Activated CD8-positive, alpha-beta T cell treated with anti-CD3 and anti-CD28 coated beads for 36 hours (primary cell): Measurements from ENCODE around the gene ZBTB6. TPM values are rescaled to one million over a fixed set of nuclear protein-coding genes. Genes with fewer than 3 reads are reported as not detected.
A peak's percentile ranks its signal among the peaks of the same experiment; 100 is the strongest.
"Not testable (repeated sequence)": the region's sequence is repeated elsewhere in the genome, so short reads cannot be mapped to it uniquely, and the experiment has no call there.

ENCODE experiments used
- ATAC-seq: fragments of 200-7000 bp; cut with Tn5 transposase; one replicate; pipeline ENCODE4 v1.10.0; 2021; ENCODE audit warnings: mild to moderate bottlenecking, moderate library complexity
- CTCF ChIA-PET: fragments of 350-600 bp; sonication (Branson Sonifier 250); formaldehyde crosslinking; loops from one replicate; lab custom pipeline; 2021; ENCODE audit warnings: antibody characterized with exemption; lab: Charles Lee
- POLR2A ChIA-PET: fragments of 350-600 bp; sonication (Branson Sonifier 250); formaldehyde crosslinking; loops from one replicate; lab custom pipeline; 2021; ENCODE audit warnings: antibody characterized with exemption; lab: Charles Lee
- DNase-seq: peaks from one replicate; pipeline ENCODE4 v3.0.0-alpha.2; 2020
- H3K27ac Mint-ChIP-seq: one replicate; pipeline ENCODE4 v1.8.0; 2021; ENCODE audit warnings: mild to moderate bottlenecking, mixed read lengths
- H3K27me3 Mint-ChIP-seq: one replicate; pipeline ENCODE4 v1.8.0; 2021; ENCODE audit warnings: mixed read lengths
- H3K36me3 Mint-ChIP-seq: one replicate; pipeline ENCODE4 v1.8.0; 2021; ENCODE audit warnings: low read depth, mixed read lengths
- H3K4me1 Mint-ChIP-seq: one replicate; pipeline ENCODE4 v1.8.0; 2021; ENCODE audit warnings: low read depth, mixed read lengths
- H3K4me3 Mint-ChIP-seq: one replicate; pipeline ENCODE4 v1.8.0; 2021; ENCODE audit warnings: mild to moderate bottlenecking, moderate library complexity, mixed read lengths
- H3K9me3 Mint-ChIP-seq: one replicate; pipeline ENCODE4 v1.8.0; 2021; ENCODE audit warnings: mixed read lengths
- CTCF ChIP-seq: fragments of 200-600 bp; IDR thresholded peaks from one replicate; pipeline ENCODE4 v1.8.0; 2022; ENCODE audit warnings: antibody characterized with exemption, mild to moderate bottlenecking
- intact Hi-C: fragments of 100-400 bp; cut with micrococcal nuclease; formaldehyde crosslinking; loops from one replicate; pipeline ENCODE4 v1.10.0; 2022
- total RNA-seq, 2 experiments: library from RNA; stranded (reverse); gene quantifications; one replicate each; pipeline ENCODE4 v1.2.3, GENCODE V29; 2021

Gene ZBTB6
- total RNA-seq, 2 experiments from 2014 or later = 9.7 to 9.8 TPM

DNA sequence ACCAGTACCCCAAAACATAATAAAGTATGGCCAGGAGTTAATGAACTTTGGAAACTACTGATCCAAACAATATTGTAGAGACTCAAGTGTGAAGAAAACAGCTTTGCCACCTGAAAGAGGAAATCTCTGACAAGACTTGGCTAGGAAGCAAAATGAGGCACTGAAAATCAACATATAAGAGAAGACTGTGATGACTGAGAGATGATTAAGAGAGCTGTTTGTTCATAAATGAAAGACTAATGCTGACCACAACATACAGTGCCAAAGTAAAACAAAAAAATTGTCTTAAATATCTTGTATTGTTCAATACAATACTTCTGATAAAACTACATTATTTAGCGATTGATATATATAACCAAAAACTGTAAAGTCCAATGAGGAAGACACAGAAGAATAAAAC, 15.2 kb downstream of the ZBTB6 start:
- peaks cover 22% of the 10 kb centered on the region for H3K36me3 Mint-ChIP-seq

DNA sequence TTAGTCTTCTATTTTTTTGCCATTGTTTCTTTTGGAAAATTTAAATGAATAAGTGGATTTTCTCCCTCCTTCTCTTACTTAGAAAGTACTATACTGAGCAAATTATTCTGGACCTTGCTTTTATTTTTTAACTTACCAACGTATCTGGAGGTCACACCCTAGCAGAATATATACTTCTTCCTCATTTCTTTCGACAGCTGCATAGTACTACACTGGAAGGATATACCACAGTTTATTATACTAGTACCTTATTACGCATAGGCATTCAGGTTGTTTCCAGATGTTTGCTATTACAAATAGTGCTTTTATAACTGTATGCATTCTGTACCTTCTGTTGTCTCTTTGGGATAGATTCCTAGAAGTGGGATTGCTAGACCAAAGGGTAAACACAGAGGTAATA, 24.6 kb downstream of the ZBTB6 start:
- H3K4me3 Mint-ChIP-seq = no peak overlapping the region

More for the DNA sequence above, 15.2 kb downstream of the ZBTB6 start:
- peak overlapping the region; percentile 50 for H3K27ac Mint-ChIP-seq
- H3K4me3 Mint-ChIP-seq = no peak overlapping the region
- ChIA-PET CTCF (interaction anchor here (0.9 to 1.6 kb wide), 3 partner anchors 8 to 93 kb away, joined by 3 to 4 read pairs (median 3); no protein-coding TSS in a partner anchor), POLR2A (no interaction called here)
- no peak for DNase-seq
- H3K9me3 Mint-ChIP-seq = no peaks in the 10 kb centered on the region
- H3K27me3 Mint-ChIP-seq = no peaks in the 10 kb centered on the region
- intact Hi-C loops = no loop called here
- no peak for TF ChIP-seq CTCF
- no peak for ATAC-seq
- peaks cover 31% of the 10 kb centered on the region for H3K4me1 Mint-ChIP-seq

GRCh38 chr9:122883125-122883524, 30.0 kb downstream of the ZBTB6 start:
- CTCF ChIA-PET = interaction anchor here (0.9 to 1.9 kb wide), 3 partner anchors 9 to 21 kb away, joined by 3 to 5 read pairs (median 4); no protein-coding TSS in a partner anchor
- intact Hi-C loops = no loop called here

More for the DNA sequence above, 24.6 kb downstream of the ZBTB6 start:
- Mint-ChIP-seq H3K36me3 (peaks cover 17% of the 10 kb centered on the region), H3K9me3 (no peaks in the 10 kb centered on the region), H3K27ac (no peak overlapping the region), H3K4me1 (no peaks in the 10 kb centered on the region), H3K27me3 (no peaks in the 10 kb centered on the region)
- TF ChIP-seq CTCF = no peak
- ChIA-PET POLR2A (no interaction called here), CTCF (no interaction called here)
- ATAC-seq (no peak), DNase-seq (no peak)
- intact Hi-C loops = no loop called here

GRCh38 chr9:122879443-122879842, 33.7 kb downstream of the ZBTB6 start:
- peaks cover 15% of the 10 kb centered on the region for H3K4me1 Mint-ChIP-seq
- no peak for TF ChIP-seq CTCF
- DNase-seq = no peak
- H3K27me3 Mint-ChIP-seq = no peaks in the 10 kb centered on the region
- ChIA-PET POLR2A (interaction anchor here (0.7 kb wide), 1 partner anchor 148 kb away, joined by 3 read pairs; no protein-coding TSS in a partner anchor), CTCF (no interaction called here)
- intact Hi-C loops = no loop called here
- no peak overlapping the region for H3K27ac Mint-ChIP-seq
- peaks cover 27% of the 10 kb centered on the region for H3K36me3 Mint-ChIP-seq
- no peaks in the 10 kb centered on the region for H3K9me3 Mint-ChIP-seq
- no peak for ATAC-seq
- H3K4me3 Mint-ChIP-seq = no peak overlapping the region

More at GRCh38 chr9:122883125-122883524, 30.0 kb downstream of the ZBTB6 start:
- POLR2A ChIA-PET = interaction anchor here (0.6 to 0.7 kb wide), 2 partner anchors 18 to 411 kb away, joined by 3 read pairs; no protein-coding TSS in a partner anchor
- Mint-ChIP-seq H3K27ac (peak overlapping the region; percentile 18), H3K4me1 (peaks cover 7% of the 10 kb centered on the region), H3K4me3 (no peak overlapping the region), H3K36me3 (peaks cover 15% of the 10 kb centered on the region), H3K27me3 (no peaks in the 10 kb centered on the region), H3K9me3 (no peaks in the 10 kb centered on the region)
- no peak for TF ChIP-seq CTCF
- no peak for ATAC-seq
- no peak for DNase-seq

- POLR2A ChIA-PET = interaction anchor here (0.6 to 1.1 kb wide), 2 partner anchors 16 to 33 kb away, joined by 3 read pairs; no protein-coding TSS in a partner anchor
These were observed 37.6 kb downstream of the ZBTB6 start for GRCh38 chr9:122875523-122875922.

DNA sequence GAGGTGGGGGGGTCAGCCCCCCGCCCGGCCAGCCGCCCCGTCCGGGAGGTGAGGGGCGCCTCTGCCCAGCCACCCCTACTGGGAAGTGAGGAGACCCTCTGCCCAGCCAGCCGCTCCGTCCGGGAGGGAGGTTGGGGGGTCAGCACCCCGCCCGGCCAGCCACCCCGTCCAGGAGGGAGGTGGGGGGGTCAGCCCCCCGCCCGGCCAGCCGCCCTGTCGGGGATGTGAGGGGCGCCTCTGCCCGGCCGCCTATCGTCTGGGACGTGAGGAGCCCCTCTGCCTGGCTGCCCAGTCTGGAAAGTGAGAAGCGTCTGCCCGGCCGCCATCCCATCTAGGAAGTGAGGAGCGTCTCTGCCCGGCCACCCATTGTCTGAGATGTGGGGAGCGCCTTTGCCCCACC, 45.8 kb downstream of the ZBTB6 start:
- H3K4me3 Mint-ChIP-seq, H3K4me1 Mint-ChIP-seq, DNase-seq, H3K27ac Mint-ChIP-seq, intact Hi-C loops, H3K27me3 Mint-ChIP-seq, POLR2A ChIA-PET, ATAC-seq, H3K9me3 Mint-ChIP-seq, CTCF ChIA-PET: not testable (repeated sequence)
- peaks cover 21% of the 10 kb centered on the region for H3K36me3 Mint-ChIP-seq

More at GRCh38 chr9:122875523-122875922, 37.6 kb downstream of the ZBTB6 start:
- Mint-ChIP-seq H3K36me3 (peaks cover 26% of the 10 kb centered on the region), H3K4me1 (peaks cover 8% of the 10 kb centered on the region), H3K4me3 (no peak overlapping the region), H3K27ac (peak overlapping the region; percentile 4), H3K9me3 (no peaks in the 10 kb centered on the region), H3K27me3 (no peaks in the 10 kb centered on the region)
- ATAC-seq (no peak), DNase-seq (no peak)
- TF ChIP-seq CTCF = no peak
- CTCF ChIA-PET = interaction anchor here (1.5 to 1.6 kb wide), 2 partner anchors 14 to 40 kb away, joined by 3 to 4 read pairs; no protein-coding TSS in a partner anchor
- intact Hi-C loops = no loop called here
